ENCODE data around the gene DGKH.

GRCh38 chr13:42108217-42108616 lies 59.8 kb downstream of the DGKH start:
- TF ChIP-seq CTCF (IDR thresholded peaks at IDR 0.05; ENCODE audit: low read depth, low read length) (no peak), EZH2phosphoT487 (IDR thresholded peaks at IDR 0.05; ENCODE audit: low read depth) (no peak)
